H1 (cell line): ENCODE results near the gene LRRC41. TPM values are rescaled to one million over a fixed set of nuclear protein-coding genes. Genes with fewer than 3 reads are reported as not detected.

Experiments
- CEBPB ChIP-seq: IDR thresholded peaks from 2 replicates; pipeline ENCODE4 v1.6.1; 2012; ENCODE audit warnings: low read depth, low read length
- CHD1 ChIP-seq: IDR thresholded peaks from 2 replicates; pipeline ENCODE4 v1.6.1; 2012; ENCODE audit warnings: low read depth, low read length, improper control_type of control experiment
- CHD7 ChIP-seq: fragments of 300-600 bp; sonication (generic); IDR thresholded peaks from 2 replicates; pipeline ENCODE4 v1.7.1; 2012; ENCODE audit warnings: low read length, moderate library complexity, mild to moderate bottlenecking, inconsistent platforms; ENCODE audit not compliant: insufficient replicate concordance
- EGR1 ChIP-seq: IDR thresholded peaks from 2 replicates; pipeline ENCODE4 v1.6.1; 2011; ENCODE audit warnings: low read depth, low read length, borderline replicate concordance
- EP300 ChIP-seq, 2 experiments: IDR thresholded peaks; 1 replicate in 1 of 2; 2 replicates in 1 of 2; pipeline ENCODE4 v1.6.1; 2011 to 2012; ENCODE audit warnings: low read depth in 2 of 2, low read length in 2 of 2, mild to moderate bottlenecking in 2 of 2, borderline replicate concordance in 1 of 2, inconsistent platforms in 1 of 2, moderate library complexity in 1 of 2
- FOSL1 ChIP-seq: IDR thresholded peaks from 2 replicates; pipeline ENCODE4 v1.6.1; 2011; ENCODE audit warnings: mild to moderate bottlenecking, low read depth, low read length, moderate library complexity; ENCODE audit not compliant: insufficient read depth
- HDAC2 ChIP-seq, 2 experiments: fragments of 300-600 bp in 1 of 2; sonication (generic) in 1 of 2; IDR thresholded peaks; 2 replicates each; pipeline ENCODE4 v1.6.1; 2011 to 2012; ENCODE audit warnings: low read depth in 2 of 2, low read length in 2 of 2, mild to moderate bottlenecking in 2 of 2, moderate library complexity in 2 of 2, borderline replicate concordance in 1 of 2, inconsistent platforms in 1 of 2
- KDM1A ChIP-seq: fragments of 200-600, 300-600 bp; sonication (generic); IDR thresholded peaks from 2 replicates; pipeline ENCODE4 v1.7.1; 2016; ENCODE audit warnings: mild to moderate bottlenecking, low read length, borderline replicate concordance
- NRF1 ChIP-seq: IDR thresholded peaks from 2 replicates; pipeline ENCODE4 v1.6.1; 2011; ENCODE audit warnings: mild to moderate bottlenecking, low read depth, low read length, improper control_type of control experiment
- SP1 ChIP-seq: IDR thresholded peaks from 2 replicates; pipeline ENCODE4 v1.6.1; 2011; ENCODE audit warnings: low read depth, low read length
- SP4 ChIP-seq: IDR thresholded peaks from 2 replicates; pipeline ENCODE4 v1.6.1; 2012; ENCODE audit warnings: low read length, inconsistent platforms
- YY1 ChIP-seq: IDR thresholded peaks from 2 replicates; pipeline ENCODE4 v1.6.1; 2011; ENCODE audit warnings: low read depth, mild to moderate bottlenecking, low read length
- polyA plus RNA-seq, 7 experiments: library from polyadenylated mRNA; depleted of rRNA in 3 of 7; stranded (reverse) in 5 of 7; unstranded in 2 of 7; fragments of >200 nt in 5 of 7; fragments of 200-250 nt in 2 of 7; gene quantifications; 1 replicate in 5 of 7; 2 replicates in 1 of 7; 4 replicates in 1 of 7; pipeline versions ENCODE4 v1.2.1 to v1.2.3, GENCODE V29; 2011 to 2013; ENCODE audit warnings: missing spikeins in 2 of 7, mixed read lengths in 2 of 7
- total RNA-seq: library from RNA; stranded (reverse); fragmentation: NEBNext Ultra II Directional; extraction: Animal tissue kit (Norgen Biotek cat#: 25700); gene quantifications from 2 replicates; pipeline ENCODE4 v1.2.1, GENCODE V29; 2021

LRRC41 gene
- total and polyA plus RNA-seq, 2 of the 8 experiments (the other 6 are each of a cell fraction or from before 2014, with no cell fraction given): 36.8 to 51.2 TPM

GRCh38 chr1:46262508-46262907, 40.9 kb downstream of the LRRC41 start (continued):
- TF ChIP-seq CHD7 (no peak), HDAC2 (IDR thresholded peaks at IDR 0.05; ENCODE audit: borderline replicate concordance in 1 of 2, low read depth in 2 of 2, low read length in 2 of 2) (no peak), SP1 (no peak), YY1 (no peak), EP300 (IDR thresholded peaks at IDR 0.05; ENCODE audit: borderline replicate concordance in 1 of 2, low read depth in 2 of 2, low read length in 2 of 2) (no peak), FOSL1 (no peak), KDM1A (no peak), SP4 (no peak), EGR1 (no peak), CEBPB (no peak), CHD1 (no peak), NRF1 (no peak)
